Measurements from ENCODE around the gene RELN.

Gene RELN

GRCh38 chr7:103549786-103550185, 439.7 kb downstream of the RELN start:
- no peaks in the 10 kb centered on the region for H3K4me1 ChIP-seq (ENCODE audit: control insufficient read depth, insufficient read depth, low read length)
- no peaks in the 10 kb centered on the region for H3K9me3 ChIP-seq (ENCODE audit: control insufficient read depth, insufficient read depth, low read depth, low read length)
- ChIA-PET CTCF (no interaction called here), POLR2A (no interaction called here)
- no peaks in the 10 kb centered on the region for H3K36me3 ChIP-seq (ENCODE audit: control insufficient read depth in 2 of 2, insufficient read depth in 1 of 2, low read length in 2 of 2)
- no peak overlapping the region for H3K4me3 ChIP-seq (ENCODE audit: low read depth, low read length)
- H3K27ac ChIP-seq (ENCODE audit: extremely low read depth, low read depth, low read length): no peak overlapping the region
- TF ChIP-seq ZNF133 (tag by site-specific recombination; IDR thresholded peaks at IDR 0.05): no peak
- TF ChIP-seq ZNF350 (tag by site-specific recombination; IDR thresholded peaks at IDR 0.05): no peak
- TF ChIP-seq ZNF280D (tag by site-specific recombination; IDR thresholded peaks at IDR 0.05): no peak
- no peak for TF ChIP-seq ZNF239 (tag by site-specific recombination; IDR thresholded peaks at IDR 0.05)
- no peak for TF ChIP-seq ZNF398 (tag by site-specific recombination; IDR thresholded peaks at IDR 0.05)
- TF ChIP-seq HIC1 (tag by site-specific recombination; IDR thresholded peaks at IDR 0.05): no peak
- TF ChIP-seq KLF17 (tag by site-specific recombination; IDR thresholded peaks at IDR 0.05): no peak
- no peak for TF ChIP-seq ZNF580 (tag by site-specific recombination; IDR thresholded peaks at IDR 0.05)
- no peak for TF ChIP-seq ZNF585B (tag by site-specific recombination; IDR thresholded peaks at IDR 0.05)
- TF ChIP-seq ZNF426 (tag by site-specific recombination; IDR thresholded peaks at IDR 0.05): no peak
- no peak for TF ChIP-seq ZNF24 (tag by site-specific recombination; IDR thresholded peaks at IDR 0.05)
- no peak for TF ChIP-seq ZBTB48 (tag by site-specific recombination; IDR thresholded peaks at IDR 0.05)
- TF ChIP-seq ZNF248 (tag by site-specific recombination; IDR thresholded peaks at IDR 0.05): no peak
- TF ChIP-seq ZNF529 (tag by site-specific recombination; IDR thresholded peaks at IDR 0.05; ENCODE audit: insufficient replicate concordance): no peak
- TF ChIP-seq ELK4 (IDR thresholded peaks at IDR 0.05; ENCODE audit: borderline replicate concordance, low read depth, low read length): no peak
- no peak for TF ChIP-seq GLI2 (tag by site-specific recombination; IDR thresholded peaks at IDR 0.05; ENCODE audit: borderline replicate concordance, low read depth)
- no peak for TF ChIP-seq ZNF626 (tag by site-specific recombination; IDR thresholded peaks at IDR 0.05)
- TF ChIP-seq ZNF654 (tag by site-specific recombination; IDR thresholded peaks at IDR 0.05; ENCODE audit: low read depth): no peak

Measured in HEK293 (cell line).